ENCODE measurements around the gene TIPIN. TPM values are rescaled to one million over a fixed set of nuclear protein-coding genes. Genes with fewer than 3 reads are reported as not detected.
A peak's percentile ranks its signal among the peaks of the same experiment; 100 is the strongest.
"Not testable (repeated sequence)": the region's sequence is repeated elsewhere in the genome, so short reads cannot be mapped to it uniquely, and the experiment has no call there.

The TIPIN gene
- total RNA-seq, 1 donor from 2014 or later, result 3.2 TPM

GRCh38 chr15:66310786-66311185 is 45.7 kb downstream of the TIPIN start:
- intact Hi-C loops (cut with DNase I), result no loop called here
- ATAC-seq (ENCODE audit: poor library complexity) (no peak), DNase-seq (no peak)

- intact Hi-C loops (cut with DNase I), result no loop called here
- no peak for DNase-seq
- no peak for ATAC-seq (ENCODE audit: poor library complexity)
Measured at GRCh38 chr15:66309828-66310227, 46.7 kb downstream of the TIPIN start.

GRCh38 chr15:66308531-66308930 is 48.0 kb downstream of the TIPIN start:
- ATAC-seq (ENCODE audit: poor library complexity) (no peak), DNase-seq (no peak)
- intact Hi-C loops (cut with DNase I), result no loop called here

- DNase-seq (no peak), ATAC-seq (ENCODE audit: poor library complexity) (no peak)
- intact Hi-C loops (cut with DNase I), result no loop called here
Measured at GRCh38 chr15:66306381-66306780, 50.1 kb downstream of the TIPIN start.

- not testable (repeated sequence) for ATAC-seq (ENCODE audit: poor library complexity)
Measured at GRCh38 chr15:66304425-66304824, 52.1 kb downstream of the TIPIN start.

GRCh38 chr15:66302489-66303278 is 53.8 kb downstream of the TIPIN start:
- intact Hi-C loops (cut with DNase I), result no loop called here

More at GRCh38 chr15:66304425-66304824, 52.1 kb downstream of the TIPIN start:
- intact Hi-C loops (cut with DNase I); DNase-seq: not testable (repeated sequence)

GRCh38 chr15:66298803-66299251 is 57.7 kb downstream of the TIPIN start:
- ATAC-seq (ENCODE audit: poor library complexity) (no peak), DNase-seq (no peak)
- intact Hi-C loops (cut with DNase I), result no loop called here

More at GRCh38 chr15:66302489-66303278, 53.8 kb downstream of the TIPIN start:
- no peak for DNase-seq
- ATAC-seq (ENCODE audit: poor library complexity), result no peak

GRCh38 chr15:66296186-66296585 is 60.3 kb downstream of the TIPIN start:
- no peak for ATAC-seq (ENCODE audit: poor library complexity)
- no peak for DNase-seq
- intact Hi-C loops (cut with DNase I), result no loop called here

GRCh38 chr15:66294932-66295235 is 61.6 kb downstream of the TIPIN start:
- intact Hi-C loops (cut with DNase I), result loop anchor here (5.0 kb wide), 1 partner anchor 378 kb away; no protein-coding TSS in a partner anchor
- ATAC-seq (ENCODE audit: poor library complexity), result no peak
- DNase-seq, result no peak

- intact Hi-C loops (cut with DNase I), result loop anchor here (5.0 kb wide), 1 partner anchor 377 kb away; no protein-coding TSS in a partner anchor
- DNase-seq (no peak), ATAC-seq (ENCODE audit: poor library complexity) (peak; percentile 58)
Measured at GRCh38 chr15:66294157-66294931, 62.1 kb downstream of the TIPIN start.

- intact Hi-C loops (cut with DNase I), result loop anchor here (5.0 kb wide), 1 partner anchor 376 kb away; no protein-coding TSS in a partner anchor
- DNase-seq (peak; percentile 82), ATAC-seq (ENCODE audit: poor library complexity) (peak; percentile 94)
Measured at GRCh38 chr15:66293419-66294156, 62.9 kb downstream of the TIPIN start, which contains the start of gene DIS3L. Gene DIS3L, plus strand, starts transcription at chr15:66293568. Its CDS starts 29 bp downstream, at chr15:66293597.

- intact Hi-C loops (cut with DNase I), result loop anchor here (5.0 kb wide), 1 partner anchor 375 kb away; no protein-coding TSS in a partner anchor
- DNase-seq, result no peak
- peak; percentile 27 for ATAC-seq (ENCODE audit: poor library complexity)
Measured at GRCh38 chr15:66292571-66293418, 63.7 kb downstream of the TIPIN start.

- ATAC-seq (ENCODE audit: poor library complexity) (no peak), DNase-seq (no peak)
- intact Hi-C loops (cut with DNase I), result loop anchor here (5.0 kb wide), 1 partner anchor 375 kb away; no protein-coding TSS in a partner anchor
Measured at GRCh38 chr15:66291816-66292570, 64.5 kb downstream of the TIPIN start.

GRCh38 chr15:66290518-66290917 is 66.0 kb downstream of the TIPIN start:
- DNase-seq, result no peak
- no peak for ATAC-seq (ENCODE audit: poor library complexity)
- intact Hi-C loops (cut with DNase I), result loop anchor here (5.0 kb wide), 1 partner anchor 373 kb away; no protein-coding TSS in a partner anchor

GRCh38 chr15:66290007-66290406 is 66.5 kb downstream of the TIPIN start:
- intact Hi-C loops (cut with DNase I), result loop anchor here (5.0 kb wide), 1 partner anchor 373 kb away; no protein-coding TSS in a partner anchor
- ATAC-seq (ENCODE audit: poor library complexity) (no peak), DNase-seq (no peak)

GRCh38 chr15:66288551-66289185 is 67.8 kb downstream of the TIPIN start:
- ATAC-seq (ENCODE audit: poor library complexity) (no peak), DNase-seq (no peak)
- intact Hi-C loops (cut with DNase I), result loop anchor here (10.0 kb wide), 1 partner anchor 314 kb away; no protein-coding TSS in a partner anchor

Data from Right ventricle myocardium superior (tissue), 1 donor.